ENCODE measurements around the gene MYOZ1. TPM values are rescaled to one million over a fixed set of nuclear protein-coding genes. Genes with fewer than 3 reads are reported as not detected.
"Not testable (repeated sequence)": the region's sequence is repeated elsewhere in the genome, so short reads cannot be mapped to it uniquely, and the experiment has no call there.

The MYOZ1 gene, protein sequence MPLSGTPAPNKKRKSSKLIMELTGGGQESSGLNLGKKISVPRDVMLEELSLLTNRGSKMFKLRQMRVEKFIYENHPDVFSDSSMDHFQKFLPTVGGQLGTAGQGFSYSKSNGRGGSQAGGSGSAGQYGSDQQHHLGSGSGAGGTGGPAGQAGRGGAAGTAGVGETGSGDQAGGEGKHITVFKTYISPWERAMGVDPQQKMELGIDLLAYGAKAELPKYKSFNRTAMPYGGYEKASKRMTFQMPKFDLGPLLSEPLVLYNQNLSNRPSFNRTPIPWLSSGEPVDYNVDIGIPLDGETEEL
- not detected in 2 replicates for total RNA-seq

DNA sequence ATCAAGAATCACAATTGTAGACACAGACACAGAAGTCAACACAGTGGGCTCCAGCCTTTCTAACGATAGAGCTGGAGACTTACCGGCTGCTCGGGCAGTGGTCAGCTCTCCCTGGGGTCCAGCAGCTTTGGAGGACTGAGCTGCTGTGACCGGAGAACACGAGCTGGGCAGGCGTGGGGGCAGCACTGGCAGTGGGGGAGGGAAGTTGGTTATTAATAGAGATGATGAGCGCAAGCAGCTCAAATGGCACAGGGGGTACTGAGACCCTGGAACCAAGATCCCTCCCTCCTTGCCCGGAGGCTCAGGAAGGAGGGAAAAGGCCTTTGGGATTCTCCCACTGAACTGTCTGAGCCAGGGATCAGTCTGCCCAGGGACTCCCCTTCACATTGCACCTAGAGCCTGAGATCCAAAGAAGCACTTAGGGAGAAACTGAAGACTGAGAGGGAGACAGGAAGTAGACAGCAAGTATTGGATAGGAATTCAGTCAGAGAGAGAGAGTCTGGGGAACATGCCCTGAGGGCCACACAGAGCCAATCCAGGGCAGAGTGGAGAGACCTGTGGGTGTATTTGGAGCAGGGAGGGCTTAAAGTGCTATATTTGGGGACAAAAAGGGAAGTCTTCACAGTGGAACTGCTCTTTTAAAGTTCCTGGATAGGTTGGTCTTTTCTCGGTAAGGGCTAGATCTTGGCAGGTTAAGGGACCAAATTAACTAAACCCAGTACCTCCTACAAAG lies at the start of gene MYOZ1:
TSS of gene MYOZ1 (minus strand) at position 147 of the 733 bp plus-strand sequence. CDS start 1,457 bp downstream, outside the sequence.
- no peak for DNase-seq

DNA sequence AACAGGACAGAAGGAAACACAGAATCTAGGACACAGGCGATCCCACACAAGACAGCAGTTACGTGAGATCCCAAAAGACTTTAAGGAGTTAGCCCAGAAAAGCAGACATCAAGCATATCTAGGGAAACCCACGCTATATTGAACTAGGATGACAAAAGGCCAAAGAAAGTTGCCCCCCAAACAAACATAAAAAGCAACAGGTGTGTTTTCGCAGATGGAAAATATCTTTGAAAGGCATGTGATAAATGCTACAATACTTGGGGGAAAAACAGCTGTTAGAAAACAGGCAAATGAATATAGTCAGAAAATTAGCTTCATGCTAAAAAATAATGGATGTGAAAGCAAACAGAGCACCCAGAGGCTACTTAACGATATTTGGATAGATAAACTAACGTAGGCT lies 49.5 kb upstream of the MYOZ1 start:
- not testable (repeated sequence) for DNase-seq

DNA sequence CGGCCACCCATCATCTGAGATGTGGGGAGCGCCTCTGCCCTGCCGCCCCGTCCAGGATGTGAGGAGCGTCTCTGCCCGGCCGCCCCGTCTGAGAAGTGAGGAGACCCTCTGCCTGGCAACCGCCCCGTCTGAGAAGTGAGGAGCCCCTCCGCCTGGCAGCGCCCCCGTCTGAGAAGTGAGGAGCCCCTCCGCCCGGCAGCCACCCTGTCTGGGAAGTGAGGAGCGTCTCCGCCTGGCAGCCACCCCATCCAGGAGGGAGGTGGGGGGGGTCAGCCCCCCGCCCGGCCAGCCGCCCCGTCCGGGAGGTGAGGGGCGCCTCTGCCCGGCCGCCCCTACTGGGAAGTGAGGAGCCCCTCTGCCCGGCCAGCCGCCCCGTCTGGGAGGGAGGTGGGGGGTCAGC lies 48.3 kb upstream of the MYOZ1 start:
- not testable (repeated sequence) for DNase-seq

DNA sequence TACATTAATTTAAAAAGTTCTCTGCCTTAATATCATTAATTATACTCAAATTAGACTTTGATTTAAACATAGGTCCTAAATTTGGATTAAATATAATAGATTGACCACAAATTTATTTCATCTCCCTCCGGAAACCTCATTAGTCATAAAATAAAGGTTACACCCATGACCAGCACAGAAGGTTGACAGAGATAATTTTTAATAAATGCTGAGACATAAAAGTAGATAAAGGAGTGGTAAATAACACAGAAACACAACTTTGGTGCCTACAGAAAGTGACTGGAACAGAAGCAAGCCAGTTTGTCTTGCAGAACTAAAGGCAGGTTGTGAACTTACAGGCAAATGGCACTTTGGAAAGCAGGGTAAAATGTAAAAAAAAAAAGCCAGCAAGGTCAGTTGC lies 46.4 kb upstream of the MYOZ1 start:
- DNase-seq = not testable (repeated sequence)

DNA sequence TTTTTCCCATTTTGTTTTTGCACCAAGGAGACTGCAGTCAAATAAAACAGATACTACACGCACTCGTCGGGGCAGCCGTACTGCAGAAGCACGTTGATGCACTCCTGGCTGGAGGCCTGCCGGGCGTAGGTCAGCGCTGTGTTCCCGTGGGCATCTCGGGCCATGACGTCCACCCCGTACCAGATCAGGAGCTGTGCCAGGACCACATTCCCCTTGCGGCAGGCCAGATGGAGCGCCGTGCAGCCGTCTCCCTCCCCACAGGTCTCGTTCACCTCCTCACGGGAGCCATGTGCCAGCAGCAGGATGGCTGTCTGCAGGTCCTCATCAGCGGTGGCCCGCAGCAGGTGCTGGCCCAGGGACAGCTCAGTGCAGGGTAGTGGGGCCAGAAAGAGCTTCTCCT lies 33.3 kb upstream of the MYOZ1 start:
- not testable (repeated sequence) for DNase-seq

DNA sequence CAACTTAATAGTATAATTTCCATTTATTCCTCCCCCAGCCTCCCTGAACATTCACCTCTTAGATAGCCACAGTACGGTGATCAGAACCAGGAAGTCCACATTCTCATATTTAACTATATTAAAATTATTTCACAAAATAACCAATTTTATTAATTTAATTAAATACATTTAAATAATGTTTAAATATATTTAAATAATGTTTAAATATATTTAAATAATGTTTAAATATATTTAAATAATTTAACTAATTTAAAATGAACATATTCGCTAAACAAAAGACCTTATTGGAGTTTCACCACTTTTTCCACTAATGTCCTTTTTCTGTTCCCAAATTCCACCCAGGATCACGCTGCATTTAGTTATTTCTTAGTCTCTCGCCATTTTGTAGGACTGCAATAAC lies 27.1 kb upstream of the MYOZ1 start:
- DNase-seq = not testable (repeated sequence)

DNA sequence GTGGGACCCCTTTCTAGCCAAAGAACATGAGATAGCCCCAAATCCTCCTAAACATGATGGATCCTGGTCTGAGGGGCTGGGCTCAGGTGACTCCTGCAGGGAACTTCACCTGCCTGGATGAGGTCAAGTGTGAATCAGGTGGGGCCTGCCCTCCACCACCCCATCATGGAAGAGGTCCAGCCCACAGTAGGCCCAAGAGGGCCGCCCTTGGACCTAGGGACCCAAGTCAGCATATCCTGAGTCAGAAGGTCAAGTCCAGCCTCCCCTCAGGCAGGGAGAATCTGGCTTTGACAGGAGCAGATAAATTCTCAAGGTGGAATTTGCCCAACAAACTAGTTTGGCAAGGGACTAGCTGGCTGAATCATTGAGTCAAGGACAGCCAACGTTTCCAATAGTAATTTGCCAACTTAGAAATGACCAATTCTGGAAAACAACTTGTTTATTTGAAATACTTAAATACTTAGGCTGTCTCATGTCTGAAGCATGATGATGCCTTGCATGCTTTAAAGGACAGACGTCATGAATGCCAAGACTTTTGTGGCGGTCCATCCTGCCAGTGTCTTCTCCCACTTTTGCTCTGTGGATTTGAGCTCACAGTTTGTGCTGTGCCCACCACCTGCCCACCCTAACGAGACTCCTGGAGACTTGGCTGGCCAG lies 25.0 kb upstream of the MYOZ1 start:
- DNase-seq = not testable (repeated sequence)

DNA sequence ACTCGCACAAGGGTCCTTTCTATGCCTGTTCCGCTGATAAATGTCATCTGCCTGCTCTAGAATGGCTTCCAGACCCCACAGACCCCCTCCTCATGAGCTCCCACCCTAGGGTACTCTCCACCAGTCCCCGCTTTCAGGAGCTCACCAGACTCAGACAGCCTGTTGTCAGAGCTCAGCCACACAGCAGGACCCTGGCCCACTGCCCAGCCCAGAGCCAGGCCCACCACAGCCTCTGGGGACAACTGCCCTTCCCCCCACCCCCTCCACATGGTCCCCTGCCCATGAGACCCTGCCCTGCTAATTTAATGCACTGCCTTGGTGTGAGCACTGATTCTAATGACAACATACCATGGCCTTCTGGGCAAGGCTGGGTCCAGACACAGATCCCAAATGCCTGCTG lies 24.3 kb upstream of the MYOZ1 start:
- not testable (repeated sequence) for DNase-seq

DNA sequence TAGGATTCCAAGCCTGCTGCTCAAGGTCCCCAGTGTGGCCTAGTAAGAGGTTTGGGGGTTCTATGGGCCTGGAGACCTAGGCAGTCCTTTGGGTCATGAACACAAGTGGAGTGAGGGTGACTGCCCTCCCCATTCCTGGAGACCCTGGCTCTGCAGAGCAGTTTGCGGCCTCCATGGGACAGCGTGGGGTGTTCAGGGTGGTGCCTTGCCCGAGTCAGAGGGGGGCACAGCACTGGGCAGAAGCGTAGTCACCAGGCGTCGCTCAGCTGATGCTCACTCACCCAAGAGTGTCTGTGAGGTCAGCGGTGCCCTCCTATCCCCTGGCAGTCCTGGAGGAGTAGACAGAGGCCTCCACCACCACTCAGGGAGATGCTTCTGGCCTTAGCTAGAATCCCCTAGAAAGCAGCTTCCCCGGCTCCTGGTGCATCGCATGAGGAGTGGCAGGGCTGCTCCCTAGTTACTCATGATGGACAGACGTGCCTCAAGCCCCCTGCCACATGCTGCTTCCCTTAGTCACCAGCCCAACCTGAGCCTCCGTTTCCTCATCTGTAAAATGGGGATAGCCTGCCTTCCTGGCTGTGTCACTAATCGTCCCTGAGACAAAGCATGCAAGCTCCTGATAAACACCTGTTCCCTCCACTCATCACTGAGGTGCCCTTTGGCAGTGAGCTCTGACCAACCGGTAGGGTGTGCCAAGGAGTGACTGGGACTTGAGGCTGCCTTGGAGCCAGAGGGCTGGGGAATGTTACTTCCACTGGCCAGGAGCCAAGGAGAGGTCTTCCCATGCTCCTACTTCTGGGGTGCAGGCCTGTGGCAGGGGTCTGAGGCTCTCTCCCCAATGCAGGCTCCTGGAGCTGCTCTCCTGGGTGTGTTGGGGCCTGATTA lies 23.1 kb upstream of the MYOZ1 start:
- not testable (repeated sequence) for DNase-seq

DNA sequence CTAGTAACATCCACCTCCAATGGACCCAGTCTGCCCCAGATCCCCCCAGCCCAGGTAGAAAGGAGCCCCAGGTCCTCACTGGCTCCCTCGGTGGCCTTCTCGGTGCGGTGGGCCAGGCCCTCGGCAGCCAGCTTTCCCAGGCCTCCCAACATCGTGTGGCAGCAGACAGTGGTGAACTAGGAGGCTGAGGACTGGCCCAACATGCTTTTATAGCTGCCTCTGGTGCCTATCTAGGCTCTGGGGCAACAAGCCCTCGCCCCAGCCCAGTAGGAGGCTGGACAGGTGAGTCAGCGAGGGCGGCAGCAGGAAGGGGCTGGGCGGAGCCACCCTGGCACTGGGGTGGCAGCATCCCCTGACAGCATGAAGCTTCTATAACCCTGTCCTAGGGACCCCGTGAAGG lies 22.3 kb upstream of the MYOZ1 start:
- not testable (repeated sequence) for DNase-seq

DNA sequence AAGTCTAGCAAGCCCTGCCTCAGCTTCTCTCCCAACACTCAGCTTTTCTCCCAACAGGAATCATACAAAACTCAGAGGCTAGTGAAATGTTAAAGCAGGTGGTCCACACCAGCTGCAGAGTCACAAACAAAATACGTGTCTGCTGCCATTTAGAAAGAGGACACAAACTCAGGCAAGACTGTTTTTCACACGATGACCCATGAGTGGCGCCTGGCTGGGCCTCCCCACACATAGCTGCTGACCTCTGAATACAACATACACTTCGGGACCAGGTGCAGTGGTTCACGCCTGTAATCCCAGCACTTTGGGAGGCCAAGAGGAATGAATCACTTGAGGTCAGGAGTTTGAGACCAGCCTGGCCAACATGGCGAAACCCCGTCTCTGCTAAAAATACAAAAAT lies 21.4 kb upstream of the MYOZ1 start:
- DNase-seq = not testable (repeated sequence)

DNA sequence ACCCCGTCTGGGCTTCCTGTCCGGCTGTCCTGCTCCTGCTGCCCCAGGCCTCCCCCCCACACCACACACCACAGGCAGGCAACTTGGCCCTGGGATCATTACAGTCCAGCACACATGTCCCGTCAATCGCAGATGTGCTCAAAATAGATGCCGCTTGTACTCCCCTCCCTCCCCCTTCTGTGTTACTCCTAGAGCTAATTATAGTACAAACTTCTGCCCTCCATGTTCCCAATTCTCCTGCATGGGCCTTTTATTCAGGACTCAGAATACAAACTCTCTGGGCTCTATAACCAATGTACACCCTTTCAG lies 14.7 kb upstream of the MYOZ1 start, which contains the start of gene SYNPO2L:
TSS of gene SYNPO2L (minus strand) at position 40 of the 309 bp plus-strand sequence. CDS start 107 bp downstream, outside the sequence.
- DNase-seq = no peak

DNA sequence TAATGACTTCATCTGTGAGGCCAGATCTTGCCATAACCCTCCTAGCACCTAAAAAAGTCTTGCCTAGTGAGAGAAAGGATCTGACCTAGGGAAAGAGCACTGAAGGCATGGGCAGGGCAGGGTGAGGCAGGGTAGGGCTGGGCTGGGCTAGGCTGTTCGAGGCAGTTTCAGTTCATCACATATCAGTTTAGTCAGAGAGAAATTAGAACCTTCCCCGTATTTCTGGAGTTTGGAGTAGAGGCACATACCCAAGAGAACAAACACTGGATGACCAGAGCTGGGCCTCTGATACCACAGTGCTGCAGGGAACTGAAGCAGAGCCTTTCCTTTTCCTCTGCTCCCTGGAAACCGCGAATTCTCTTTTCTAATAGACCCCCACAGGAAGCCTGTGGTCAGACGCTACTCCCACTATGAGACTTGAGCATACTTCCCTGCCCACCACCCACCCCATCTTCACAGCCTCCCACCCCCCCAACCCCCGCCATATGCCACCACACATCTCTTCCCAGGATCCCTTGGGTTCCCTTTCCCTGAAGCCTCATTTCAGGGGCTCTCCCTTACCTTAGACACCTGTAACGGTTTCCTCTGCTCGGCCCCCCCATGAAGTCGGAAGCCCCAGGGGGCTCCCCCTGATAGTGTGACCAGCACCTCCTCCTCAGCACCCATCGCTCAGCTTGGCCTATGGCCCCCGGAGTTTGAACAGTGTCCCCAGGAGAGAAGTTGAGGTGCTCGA lies 14.1 kb upstream of the MYOZ1 start:
- no peak for DNase-seq

DNA sequence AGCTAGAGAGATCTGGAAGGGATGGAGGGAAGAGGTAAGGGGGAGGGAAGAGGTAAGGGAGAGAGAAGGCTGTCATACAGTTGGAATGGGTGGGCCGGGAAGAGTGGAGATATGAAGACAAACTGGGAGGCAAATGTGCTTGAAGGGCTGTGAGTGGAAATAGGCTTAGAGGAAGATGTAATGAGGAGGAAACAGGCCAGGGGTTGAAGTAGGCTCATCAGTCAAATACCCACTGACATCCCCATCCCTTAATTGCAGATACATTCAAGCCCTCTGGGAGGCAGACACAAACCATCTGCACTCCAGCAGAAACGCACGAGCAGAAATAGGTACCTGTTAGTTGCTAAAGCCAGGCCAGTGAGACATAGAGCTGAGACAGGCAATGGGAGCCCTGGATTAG lies 12.4 kb upstream of the MYOZ1 start:
- peak; percentile 29 for DNase-seq

DNA sequence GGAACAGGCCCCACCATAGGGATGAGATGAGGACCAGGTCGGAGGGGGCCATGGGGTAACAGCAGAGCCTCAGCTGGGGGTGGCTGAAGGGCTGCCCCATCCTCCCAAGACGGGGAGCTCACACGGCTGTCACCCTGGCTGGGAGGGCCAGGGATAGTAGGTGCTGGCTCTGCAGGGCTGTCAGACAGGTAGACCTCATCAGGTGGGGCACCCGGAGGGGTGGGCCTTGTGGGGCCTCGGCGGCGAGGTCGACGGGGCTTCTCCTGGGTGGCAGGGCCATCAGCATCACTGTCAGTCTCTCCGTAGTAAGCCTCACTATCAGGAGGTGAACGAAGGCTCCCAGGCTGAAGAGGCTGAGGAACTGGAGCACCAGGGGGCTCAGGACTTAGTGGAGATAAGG lies 11.9 kb upstream of the MYOZ1 start:
- DNase-seq = no peak

DNA sequence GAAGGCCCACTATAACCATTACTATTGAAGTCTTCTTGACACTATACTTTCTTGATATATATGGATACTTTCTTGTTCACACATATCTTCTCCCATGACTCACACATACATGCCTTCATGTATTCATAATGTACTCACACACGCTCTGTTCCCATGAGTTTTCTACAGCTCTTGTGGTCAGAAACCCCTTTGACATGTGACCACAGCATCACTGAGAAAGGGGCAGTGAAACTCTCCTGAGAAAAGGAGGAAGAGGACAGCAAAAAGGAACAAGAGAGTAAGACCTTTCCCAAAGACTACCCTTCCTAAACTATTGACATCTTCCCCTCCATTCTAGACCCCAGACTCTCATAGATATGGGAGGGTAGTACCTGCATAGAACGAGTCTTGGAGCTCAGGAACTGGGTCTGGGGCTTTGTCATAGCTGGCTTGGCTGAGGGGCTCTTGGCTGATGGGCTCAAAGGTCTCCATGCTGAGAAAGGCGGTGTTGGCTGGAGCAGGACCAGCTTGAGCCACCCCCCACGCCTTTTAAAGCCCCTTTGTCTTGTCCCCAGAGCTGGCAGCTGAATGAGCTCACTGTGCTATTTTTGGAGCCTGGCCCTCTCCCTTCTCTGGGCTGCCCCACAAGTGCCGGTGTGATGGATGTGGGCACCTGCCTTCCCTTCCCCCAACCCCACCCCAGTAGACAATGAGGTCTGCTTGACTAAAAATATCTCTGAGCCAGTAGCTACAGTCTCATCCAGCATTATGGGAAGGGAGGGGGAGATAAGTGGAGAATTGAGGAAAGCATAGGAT lies 9.5 kb upstream of the MYOZ1 start:
- DNase-seq = no peak

DNA sequence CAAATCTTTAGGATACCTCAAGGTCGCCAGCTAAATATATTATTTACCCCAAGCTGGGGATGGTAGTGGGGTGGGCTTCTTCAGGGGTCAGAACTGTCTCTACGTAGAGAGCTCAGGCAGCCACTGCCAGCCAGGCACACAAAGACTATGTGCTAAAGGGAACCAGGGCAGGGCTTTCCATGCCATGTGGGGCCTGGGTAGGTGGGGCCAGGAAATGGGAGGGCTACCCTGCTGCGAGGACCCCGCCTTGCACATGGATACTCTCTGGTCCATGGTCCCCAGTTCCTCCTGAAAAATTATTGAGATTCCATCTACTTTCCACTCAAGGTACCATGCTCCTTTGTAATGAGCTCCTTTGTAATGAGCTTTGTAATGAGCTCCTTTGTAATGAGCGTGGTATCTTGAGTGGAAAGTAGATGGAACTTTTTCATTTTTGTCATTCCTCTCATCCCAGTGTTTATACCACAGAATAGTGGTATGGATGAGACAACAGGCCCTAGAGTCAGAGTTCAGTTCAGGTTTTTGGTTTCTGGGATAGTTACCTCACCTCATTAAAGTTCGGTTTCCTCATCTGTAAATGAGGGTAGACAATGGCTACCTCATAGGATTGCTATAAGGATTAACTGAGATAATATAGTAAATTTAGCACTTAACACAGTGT lies 8.7 kb upstream of the MYOZ1 start:
- no peak for DNase-seq

DNA sequence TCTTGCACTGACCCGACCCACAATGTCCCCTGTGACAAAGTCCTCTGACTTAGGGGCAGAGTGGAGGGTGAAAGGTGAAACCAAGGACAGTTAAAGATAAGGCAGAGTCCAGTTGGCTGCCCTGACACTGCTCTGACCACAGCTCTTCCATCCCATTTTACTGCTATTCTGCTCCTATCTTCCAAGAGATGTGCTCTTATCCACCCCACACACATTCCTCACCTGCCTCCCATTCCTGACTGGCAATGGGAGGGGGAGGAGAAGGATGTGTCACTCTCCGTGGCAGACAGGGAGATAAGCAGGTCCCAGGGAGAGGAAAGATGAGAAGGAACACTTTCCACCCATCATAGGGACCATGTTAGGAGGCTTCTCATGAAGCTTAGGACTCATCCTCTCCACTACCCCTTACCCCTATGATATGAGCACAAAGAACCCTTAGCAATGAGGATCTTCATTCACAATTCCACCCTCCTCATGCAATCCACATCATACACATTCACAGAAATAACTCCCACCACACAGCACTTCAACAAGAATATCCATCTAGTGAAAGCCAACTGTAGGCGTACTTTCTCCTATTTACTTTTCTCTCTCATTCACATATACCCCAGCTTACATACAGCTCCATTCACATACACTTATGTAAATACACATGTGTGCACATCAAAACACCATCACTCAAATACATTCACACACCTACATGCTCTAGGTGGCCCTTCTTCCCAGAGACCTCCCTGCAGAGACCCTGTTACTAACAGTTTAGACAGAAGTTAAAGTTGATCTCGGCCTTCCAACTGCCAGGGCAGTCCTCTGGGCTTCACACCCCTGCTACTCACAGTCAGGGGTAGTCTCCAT lies 7.9 kb upstream of the MYOZ1 start:
- DNase-seq = no peak

DNA sequence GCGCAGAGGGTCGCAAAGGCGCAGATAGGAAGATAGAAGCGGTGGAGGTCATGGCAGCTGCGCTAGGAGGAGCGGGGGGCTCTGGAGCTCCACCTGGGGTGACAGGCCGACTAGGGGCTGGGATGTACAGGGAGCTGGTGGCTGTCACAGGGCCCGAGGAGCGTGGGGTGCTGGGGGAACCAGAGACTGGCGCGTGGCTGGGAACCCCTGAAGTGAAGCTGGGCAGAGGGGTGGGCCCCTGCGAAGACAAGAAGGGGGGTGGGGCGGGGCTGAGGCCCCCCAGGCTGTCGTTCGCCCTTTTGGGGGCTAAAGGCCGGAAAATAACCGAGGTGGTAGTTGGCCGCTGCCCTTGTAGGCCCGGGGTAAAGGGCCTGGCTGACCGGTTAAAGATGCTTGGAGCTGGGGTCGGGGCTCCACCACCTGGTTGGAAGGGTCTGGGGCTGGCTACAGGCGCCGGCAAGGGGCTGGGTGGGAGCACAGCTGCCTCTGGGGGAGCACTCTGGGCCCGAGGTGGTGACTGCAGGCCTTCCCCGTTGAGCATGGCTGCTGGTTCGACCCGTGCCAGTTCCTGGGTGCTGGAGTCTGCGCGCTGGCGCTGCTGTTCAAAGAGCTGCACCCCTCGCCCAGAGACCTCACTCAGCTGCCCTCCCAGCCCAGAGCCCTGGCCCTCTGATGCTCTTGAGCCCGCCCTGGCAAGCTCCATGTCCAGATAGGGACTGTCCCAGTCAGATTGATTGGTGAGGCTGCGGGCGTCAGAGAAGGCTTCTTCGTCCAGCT lies 6.8 kb upstream of the MYOZ1 start:
- DNase-seq = no peak

All from dermis blood vessel endothelial cell (primary cell).